NCI-H226 (cell line): ENCODE data around the gene PAFAH2.
"Not testable (repeated sequence)": the region's sequence is repeated elsewhere in the genome, so short reads cannot be mapped to it uniquely, and the experiment has no call there.

Source experiments
- DNase-seq: peaks from one replicate; pipeline ENCODE4 v3.0.0-alpha.2; 2015

PAFAH2 gene

GRCh38 chr1:26009796-26010447 lies 12.1 kb upstream of the PAFAH2 start:
- no peak for DNase-seq

GRCh38 chr1:26006710-26007109 lies 8.8 kb upstream of the PAFAH2 start:
- no peak for DNase-seq

- no peak for DNase-seq
These were observed 7.7 kb upstream of the PAFAH2 start for GRCh38 chr1:26005434-26006105.

- no peak for DNase-seq
These were observed 5.9 kb upstream of the PAFAH2 start for GRCh38 chr1:26003756-26004155.

GRCh38 chr1:26003262-26003661 lies 5.4 kb upstream of the PAFAH2 start:
- no peak for DNase-seq

GRCh38 chr1:25999041-25999800 lies 1.4 kb upstream of the PAFAH2 start:
- no peak for DNase-seq

- peak; percentile 64 for DNase-seq
These were observed 666 bp downstream of the PAFAH2 start for GRCh38 chr1:25996966-25997827.

- DNase-seq: no peak
These were observed 3.3 kb downstream of the PAFAH2 start for GRCh38 chr1:25994402-25995150.

GRCh38 chr1:25993197-25993951 lies 4.5 kb downstream of the PAFAH2 start:
- DNase-seq: no peak

GRCh38 chr1:25992689-25993171 lies 5.1 kb downstream of the PAFAH2 start:
- no peak for DNase-seq

GRCh38 chr1:25991937-25992688 lies 5.8 kb downstream of the PAFAH2 start:
- DNase-seq: peak; percentile 67

GRCh38 chr1:25990702-25991395 lies 7.0 kb downstream of the PAFAH2 start:
- DNase-seq: no peak

GRCh38 chr1:25990251-25990650 lies 7.6 kb downstream of the PAFAH2 start:
- DNase-seq: no peak

GRCh38 chr1:25989440-25990234 lies 8.2 kb downstream of the PAFAH2 start:
- DNase-seq: no peak

- DNase-seq: no peak
These were observed 9.9 kb downstream of the PAFAH2 start for GRCh38 chr1:25987951-25988350.

- DNase-seq: not testable (repeated sequence)
These were observed 11.1 kb downstream of the PAFAH2 start for GRCh38 chr1:25986773-25987172.

- no peak for DNase-seq
These were observed 12.2 kb downstream of the PAFAH2 start for GRCh38 chr1:25985670-25986069.

- DNase-seq: no peak
These were observed 12.7 kb downstream of the PAFAH2 start for GRCh38 chr1:25985171-25985570.

- DNase-seq: no peak
These were observed 18.7 kb downstream of the PAFAH2 start for GRCh38 chr1:25979210-25979609.
